OCI-M2 (cell line): ENCODE measurements around the gene ADAM19.

Experiments
- DNase-seq: peaks from one replicate; lab custom pipeline; 2025; ENCODE audit not compliant: unreplicated experiment; lab: John Stamatoyannopoulos, UW

ADAM19 gene

GRCh38 chr5:157542282-157543000, 33.1 kb downstream of the ADAM19 start:
- DNase-seq, result no peak

DNA sequence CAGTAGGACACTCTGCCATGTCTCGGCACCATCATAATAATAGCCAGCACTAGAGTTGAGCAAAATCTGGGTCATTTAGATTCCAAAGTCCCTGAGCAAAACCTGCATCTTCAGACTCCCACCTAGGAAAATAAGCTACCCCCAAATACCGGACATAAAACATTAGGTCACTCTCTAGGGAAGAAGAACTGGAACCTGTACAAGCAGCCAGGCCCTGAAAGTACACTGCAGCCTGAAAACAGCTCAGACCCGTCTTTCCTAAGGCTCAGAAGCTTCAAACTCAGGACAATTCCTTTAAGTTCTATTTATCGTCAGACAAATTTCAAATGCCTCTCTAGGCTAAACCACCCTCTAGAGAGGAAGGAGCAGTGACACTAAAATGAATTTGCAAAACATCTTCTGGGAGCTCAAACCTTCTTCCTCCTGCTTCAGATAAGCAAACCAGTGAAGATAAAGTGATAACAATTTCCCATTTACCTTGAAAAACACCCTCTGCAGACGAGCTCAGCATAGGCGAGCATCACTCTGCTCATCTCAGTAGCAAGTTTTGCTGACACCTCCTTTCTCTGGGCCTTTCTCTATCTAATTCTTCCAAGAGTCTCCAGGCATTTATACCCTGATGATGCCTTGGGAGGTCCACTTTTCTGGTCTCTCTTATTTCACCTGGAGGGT, 34.0 kb downstream of the ADAM19 start:
- DNase-seq, result no peak

- no peak for DNase-seq
These were observed 34.7 kb downstream of the ADAM19 start for GRCh38 chr5:157540707-157541446.

DNA sequence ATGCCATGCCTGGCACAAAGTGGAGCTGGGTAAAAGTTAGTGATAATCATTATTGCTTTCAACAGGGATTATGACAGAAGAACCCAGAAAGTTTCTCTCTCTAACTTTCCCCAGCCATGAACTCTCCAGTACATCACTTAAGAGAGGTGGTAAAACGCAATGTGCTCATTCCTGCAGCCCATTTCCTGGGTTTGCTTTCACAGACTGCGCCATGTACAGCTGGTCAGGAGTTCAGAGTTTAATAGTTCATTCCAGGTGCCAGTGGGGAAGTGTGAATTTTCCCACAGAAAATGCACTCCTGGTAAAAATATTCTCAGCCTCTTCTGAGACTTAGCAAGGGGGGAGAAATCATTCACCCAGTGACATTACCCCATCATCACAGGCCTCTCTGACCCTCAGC, 35.5 kb downstream of the ADAM19 start:
- DNase-seq, result no peak

GRCh38 chr5:157539503-157540022, 36.0 kb downstream of the ADAM19 start:
- DNase-seq, result no peak

GRCh38 chr5:157538311-157538710, 37.3 kb downstream of the ADAM19 start:
- DNase-seq, result no peak

GRCh38 chr5:157535042-157535865, 40.3 kb downstream of the ADAM19 start:
- no peak for DNase-seq

DNA sequence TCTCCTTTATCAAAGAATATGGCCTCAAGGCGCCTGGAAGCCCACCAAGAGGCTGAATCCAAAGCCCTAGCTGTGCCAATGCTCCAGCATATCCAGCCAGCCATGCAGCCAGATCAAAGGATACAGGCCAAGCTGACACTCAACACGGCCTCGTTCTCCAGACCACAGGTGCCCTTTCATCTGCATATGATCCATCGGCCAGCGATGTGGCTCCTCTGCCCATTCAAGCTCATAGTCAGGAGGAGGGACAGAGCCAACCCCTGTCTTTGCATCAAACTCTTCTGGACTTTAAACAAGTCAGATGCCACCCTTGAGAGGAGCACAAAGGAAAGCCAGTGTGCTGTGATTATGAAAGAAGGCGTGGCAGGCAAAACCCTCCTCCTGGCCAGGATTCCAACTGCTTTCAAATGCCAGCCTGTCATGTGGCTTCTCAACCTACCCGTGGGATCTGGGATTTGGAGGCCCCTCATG, 42.5 kb downstream of the ADAM19 start:
- DNase-seq, result no peak

DNA sequence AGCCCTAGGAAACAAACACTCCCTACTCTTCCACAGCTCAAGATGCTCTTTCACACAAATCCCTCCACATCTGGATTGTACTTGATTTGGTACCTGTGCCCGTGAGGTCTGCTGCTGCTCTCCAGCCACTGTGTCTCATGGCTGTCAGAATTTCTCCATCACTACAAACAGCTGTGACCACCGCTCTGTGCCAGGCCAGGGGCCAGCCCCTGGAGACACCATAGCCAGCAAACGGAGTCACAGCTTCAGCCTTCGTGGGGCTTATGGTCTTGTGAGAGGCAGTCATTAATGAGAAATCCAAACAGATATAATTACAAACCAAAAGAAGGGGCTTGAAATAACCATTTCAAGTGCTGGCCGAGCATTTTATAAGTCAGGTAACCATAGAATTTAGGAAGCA, 43.6 kb downstream of the ADAM19 start:
- DNase-seq, result no peak

DNA sequence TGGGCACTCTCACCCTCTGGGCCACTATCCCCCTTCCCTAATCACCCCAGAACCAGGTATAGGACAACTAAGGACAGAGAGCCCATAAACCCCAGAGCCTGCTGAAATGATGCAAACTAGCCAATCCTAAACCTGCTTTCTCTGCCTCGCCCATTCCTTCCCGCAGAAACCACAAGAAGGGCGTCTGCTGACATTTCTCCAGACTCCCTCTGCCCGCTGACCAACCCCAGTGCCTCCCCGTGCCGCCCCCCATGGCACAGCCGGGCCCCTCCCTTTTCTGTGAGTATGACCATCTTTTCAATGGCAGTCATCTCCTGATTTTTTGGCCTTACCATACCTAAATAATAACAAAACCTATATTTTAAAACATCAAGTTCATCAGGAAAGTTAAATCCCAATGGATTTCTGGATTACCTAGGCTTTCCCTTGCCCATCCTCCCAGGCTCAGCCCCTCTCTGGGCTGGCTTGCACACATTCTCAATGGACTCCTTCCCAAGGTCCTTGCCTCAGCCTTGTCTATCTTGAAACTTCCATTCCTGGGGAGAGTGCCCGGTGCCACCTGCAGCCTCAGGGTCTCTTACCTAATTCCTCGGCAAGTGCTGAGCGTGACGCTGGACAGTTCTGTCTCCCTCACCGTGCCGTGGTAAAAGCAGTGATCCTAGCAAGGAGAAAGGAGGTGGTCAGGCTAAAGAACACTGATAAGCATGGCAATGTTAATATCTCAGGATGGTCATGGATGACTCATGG, 45.2 kb downstream of the ADAM19 start:
- DNase-seq, result no peak

DNA sequence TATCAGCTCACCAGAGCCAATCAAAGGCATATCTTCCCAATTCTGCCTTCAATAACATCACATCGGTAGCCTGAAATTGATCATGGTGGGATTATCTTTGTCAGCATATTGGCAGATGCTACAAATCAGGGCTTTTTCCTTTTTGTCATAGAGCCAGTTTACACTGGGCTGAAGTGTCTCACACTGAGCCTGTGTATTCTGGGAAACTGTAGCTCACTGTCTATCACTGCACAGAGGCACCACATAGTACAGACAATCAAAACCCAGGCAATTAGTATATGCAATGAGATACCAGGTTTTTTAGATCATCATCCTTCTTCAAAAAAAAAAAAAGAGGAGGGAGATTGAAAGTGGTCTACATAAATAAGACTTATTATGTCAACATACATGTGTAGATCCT, 46.6 kb downstream of the ADAM19 start:
- no peak for DNase-seq

GRCh38 chr5:157528036-157528632, 47.4 kb downstream of the ADAM19 start:
- no peak for DNase-seq

DNA sequence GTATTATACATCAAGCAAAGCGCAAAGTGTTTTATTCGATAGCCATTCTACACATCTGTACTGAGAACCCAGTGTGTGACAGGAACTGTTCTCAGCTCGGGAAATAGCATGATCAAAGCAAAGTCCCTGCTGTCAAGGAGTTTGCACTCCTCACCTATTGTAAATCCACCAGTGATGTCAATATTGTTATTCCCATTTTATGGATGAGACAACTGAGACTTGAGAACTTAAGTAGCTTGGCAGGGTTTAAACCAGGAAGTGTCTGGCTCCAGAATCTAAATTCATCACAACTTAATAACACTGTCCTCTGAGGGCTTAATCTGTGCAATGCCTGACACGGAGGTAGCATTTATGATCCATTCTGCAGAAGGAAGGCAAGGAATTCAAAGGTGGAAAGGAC, 50.7 kb downstream of the ADAM19 start:
- DNase-seq, result no peak

GRCh38 chr5:157523976-157524375, 51.6 kb downstream of the ADAM19 start:
- DNase-seq, result no peak

- DNase-seq, result no peak
These were observed 53.9 kb downstream of the ADAM19 start for GRCh38 chr5:157521704-157522029.

DNA sequence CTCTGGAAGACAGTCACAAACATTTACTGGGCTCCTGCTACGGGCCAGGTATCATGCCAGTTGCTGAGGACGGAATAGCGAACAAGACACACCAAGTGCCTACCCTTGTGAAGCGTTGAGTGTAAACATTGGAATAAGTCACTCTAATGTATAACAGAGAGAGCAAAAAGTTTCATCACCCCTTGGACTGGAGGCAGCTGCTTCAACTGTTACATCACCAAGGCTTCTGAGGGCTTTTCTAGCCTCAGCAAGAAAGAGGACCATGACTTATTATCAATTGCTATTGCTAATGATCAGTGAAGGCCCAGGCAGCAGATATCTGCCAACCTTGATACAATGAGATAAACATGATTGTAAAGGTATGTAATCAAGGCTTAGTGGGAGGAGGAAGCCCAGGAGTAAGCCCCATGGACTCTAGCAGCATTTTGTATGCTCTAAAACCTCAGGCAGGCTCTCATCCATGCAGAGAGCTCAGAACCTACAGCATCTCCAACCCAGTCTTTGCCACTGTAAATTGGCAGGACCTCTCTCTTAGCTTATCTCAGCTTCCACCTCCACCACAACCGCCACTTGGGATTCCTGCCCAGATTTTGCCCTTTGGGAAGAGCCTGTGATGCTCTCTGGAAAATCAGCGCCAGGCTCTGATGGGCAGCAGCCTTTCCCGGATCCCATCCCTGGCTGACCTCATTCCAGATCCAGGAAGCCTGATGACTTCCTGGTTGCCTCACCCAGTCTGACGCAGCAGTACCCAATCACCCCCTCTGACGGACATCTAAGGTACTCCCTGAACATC, 54.5 kb downstream of the ADAM19 start:
- no peak for DNase-seq

DNA sequence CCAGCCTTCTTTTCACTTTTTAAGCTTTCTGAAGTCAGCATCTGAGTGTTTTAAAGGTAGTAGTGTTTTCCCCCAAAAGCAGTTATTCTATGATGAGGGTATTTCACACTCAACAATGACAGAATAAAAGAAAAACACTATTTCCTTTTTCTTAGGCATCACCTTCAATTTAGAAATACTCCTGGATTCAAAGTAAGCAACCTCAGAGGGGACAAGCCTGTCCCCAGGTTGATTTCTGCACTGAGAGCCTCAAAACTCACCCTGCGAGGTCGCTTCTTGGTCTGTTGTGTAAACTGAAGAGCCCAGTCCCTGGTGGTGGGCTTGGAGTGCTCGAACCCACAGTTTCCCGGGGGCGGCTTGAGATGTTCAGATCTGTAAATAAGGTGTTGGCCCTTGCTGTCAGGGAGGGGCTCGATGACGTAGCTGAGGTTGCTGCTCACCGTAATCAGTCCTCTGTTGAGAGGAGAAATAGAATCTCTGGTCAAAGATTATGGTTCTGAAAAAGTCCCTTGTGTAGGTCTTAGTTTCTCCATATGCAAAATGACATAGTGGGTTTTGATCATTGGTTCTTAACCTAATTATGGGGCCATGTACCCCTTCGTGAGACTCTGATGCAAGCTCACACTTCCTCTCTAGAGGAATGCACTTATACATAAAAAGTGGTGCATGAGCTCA, 55.9 kb downstream of the ADAM19 start:
- no peak for DNase-seq

GRCh38 chr5:157518963-157519362, 56.6 kb downstream of the ADAM19 start:
- DNase-seq, result no peak
